Measurements from ENCODE around the gene AGAP2.
"Not testable (repeated sequence)": the region's sequence is repeated elsewhere in the genome, so short reads cannot be mapped to it uniquely, and the experiment has no call there.

AGAP2 gene

GRCh38 chr12:57729321-57729844 lies 9.2 kb downstream of the AGAP2 start:
- H3K27ac Mint-ChIP-seq: peak overlapping the region; percentile 44
- DNase-seq: no peak

GRCh38 chr12:57727758-57728395 lies 10.7 kb downstream of the AGAP2 start:
- Mint-ChIP-seq H3K9me3 (no peaks in the 10 kb centered on the region), H3K36me3 (ENCODE audit: low read depth) (peaks cover 73% of the 10 kb centered on the region), H3K4me1 (ENCODE audit: low read depth) (peaks cover 5% of the 10 kb centered on the region), H3K4me3 (no peak overlapping the region), H3K27me3 (no peaks in the 10 kb centered on the region), H3K27ac (peak overlapping the region; percentile 7)
- DNase-seq: no peak

More at GRCh38 chr12:57729321-57729844, 9.2 kb downstream of the AGAP2 start:
- H3K27me3 Mint-ChIP-seq: no peaks in the 10 kb centered on the region
- no peak overlapping the region for H3K4me3 Mint-ChIP-seq
- peaks cover 88% of the 10 kb centered on the region for H3K36me3 Mint-ChIP-seq (ENCODE audit: low read depth)
- peaks cover 5% of the 10 kb centered on the region for H3K4me1 Mint-ChIP-seq (ENCODE audit: low read depth)
- H3K9me3 Mint-ChIP-seq: no peaks in the 10 kb centered on the region

GRCh38 chr12:57726884-57727757 lies 11.4 kb downstream of the AGAP2 start:
- H3K27me3 Mint-ChIP-seq: no peaks in the 10 kb centered on the region
- DNase-seq: no peak
- no peak overlapping the region for H3K27ac Mint-ChIP-seq
- peaks cover 5% of the 10 kb centered on the region for H3K4me1 Mint-ChIP-seq (ENCODE audit: low read depth)
- H3K4me3 Mint-ChIP-seq: no peak overlapping the region
- peaks cover 69% of the 10 kb centered on the region for H3K36me3 Mint-ChIP-seq (ENCODE audit: low read depth)
- H3K9me3 Mint-ChIP-seq: no peaks in the 10 kb centered on the region

- Mint-ChIP-seq H3K4me3 (peak overlapping the region; percentile 56), H3K27ac (peak overlapping the region; percentile 73), H3K27me3 (no peaks in the 10 kb centered on the region), H3K9me3 (no peaks in the 10 kb centered on the region), H3K4me1 (ENCODE audit: low read depth) (peaks cover 5% of the 10 kb centered on the region), H3K36me3 (ENCODE audit: low read depth) (peaks cover 68% of the 10 kb centered on the region)
- DNase-seq: peak; percentile 40
Observed at GRCh38 chr12:57726151-57726883, 12.2 kb downstream of the AGAP2 start.

- no peaks in the 10 kb centered on the region for H3K27me3 Mint-ChIP-seq
- DNase-seq: no peak
- H3K36me3 Mint-ChIP-seq (ENCODE audit: low read depth): peaks cover 68% of the 10 kb centered on the region
- H3K27ac Mint-ChIP-seq: no peak overlapping the region
- H3K4me1 Mint-ChIP-seq (ENCODE audit: low read depth): peaks cover 5% of the 10 kb centered on the region
- no peak overlapping the region for H3K4me3 Mint-ChIP-seq
- no peaks in the 10 kb centered on the region for H3K9me3 Mint-ChIP-seq
Observed at GRCh38 chr12:57725851-57726150, 12.7 kb downstream of the AGAP2 start.

- Mint-ChIP-seq H3K4me1 (ENCODE audit: low read depth) (peaks cover 5% of the 10 kb centered on the region), H3K27ac (peak overlapping the region; percentile 45), H3K36me3 (ENCODE audit: low read depth) (peaks cover 68% of the 10 kb centered on the region), H3K27me3 (no peaks in the 10 kb centered on the region), H3K4me3 (no peak overlapping the region), H3K9me3 (no peaks in the 10 kb centered on the region)
- peak; percentile 28 for DNase-seq
Observed at GRCh38 chr12:57724936-57725740, 13.4 kb downstream of the AGAP2 start.

GRCh38 chr12:57724003-57724935 lies 14.3 kb downstream of the AGAP2 start:
- Mint-ChIP-seq H3K27me3 (no peaks in the 10 kb centered on the region), H3K36me3 (ENCODE audit: low read depth) (peaks cover 68% of the 10 kb centered on the region), H3K9me3 (no peaks in the 10 kb centered on the region), H3K27ac (peak overlapping the region; percentile 45), H3K4me1 (ENCODE audit: low read depth) (peaks cover 5% of the 10 kb centered on the region), H3K4me3 (no peak overlapping the region)
- peak; percentile 31 for DNase-seq

GRCh38 chr12:57723630-57723962 lies 14.9 kb downstream of the AGAP2 start:
- no peak for DNase-seq
- Mint-ChIP-seq H3K27me3 (no peaks in the 10 kb centered on the region), H3K36me3 (ENCODE audit: low read depth) (peaks cover 71% of the 10 kb centered on the region), H3K9me3 (no peaks in the 10 kb centered on the region), H3K4me3 (no peak overlapping the region), H3K27ac (peak overlapping the region; percentile 81), H3K4me1 (ENCODE audit: low read depth) (peaks cover 5% of the 10 kb centered on the region)

GRCh38 chr12:57722716-57723629 lies 15.6 kb downstream of the AGAP2 start:
- peaks cover 5% of the 10 kb centered on the region for H3K4me1 Mint-ChIP-seq (ENCODE audit: low read depth)
- H3K36me3 Mint-ChIP-seq (ENCODE audit: low read depth): peaks cover 71% of the 10 kb centered on the region
- H3K4me3 Mint-ChIP-seq: no peak overlapping the region
- DNase-seq: peak; percentile 30
- peak overlapping the region; percentile 81 for H3K27ac Mint-ChIP-seq
- H3K9me3 Mint-ChIP-seq: no peaks in the 10 kb centered on the region
- no peaks in the 10 kb centered on the region for H3K27me3 Mint-ChIP-seq

- not testable (repeated sequence) for H3K4me1 Mint-ChIP-seq (ENCODE audit: low read depth); H3K4me3 Mint-ChIP-seq; DNase-seq; H3K27me3 Mint-ChIP-seq; H3K9me3 Mint-ChIP-seq
- Mint-ChIP-seq H3K36me3 (ENCODE audit: low read depth) (peaks cover 67% of the 10 kb centered on the region), H3K27ac (peak overlapping the region; percentile 55)
Observed at GRCh38 chr12:57721846-57722608, 16.5 kb downstream of the AGAP2 start.

- Mint-ChIP-seq H3K27me3 (no peaks in the 10 kb centered on the region), H3K27ac (peak overlapping the region; percentile 61), H3K4me3 (no peak overlapping the region), H3K36me3 (ENCODE audit: low read depth) (peaks cover 70% of the 10 kb centered on the region), H3K4me1 (ENCODE audit: low read depth) (peaks cover 4% of the 10 kb centered on the region), H3K9me3 (no peaks in the 10 kb centered on the region)
- no peak for DNase-seq
Observed at GRCh38 chr12:57720606-57721595, 17.6 kb downstream of the AGAP2 start.

Measured in activated T-cell treated with anti-CD3 and anti-CD28 coated beads, Interleukin-2, amount 50 U/mL, for 24 hours (primary cell).